Keratinocyte (primary cell): Measurements from ENCODE around the gene SDF4. TPM values are rescaled to one million over a fixed set of nuclear protein-coding genes. Genes with fewer than 3 reads are reported as not detected.

Experiments
- DNase-seq: peaks from one replicate; pipeline ENCODE4 v3.0.0-alpha.2; 2011; ENCODE audit warnings: low read depth, missing footprints, low spot score
- FAIRE-seq: peaks from 2 replicates; lab custom pipeline; 2011; peaks lifted over from hg19 to GRCh38; lab: Jason Lieb, UNC
- H2AFZ ChIP-seq: 2 replicates; pipeline ENCODE4 v1.6.0; 2012; ENCODE audit warnings: low read length, control low read depth, inconsistent platforms; ENCODE audit not compliant: control insufficient read depth
- H3K27ac ChIP-seq: 2 replicates; pipeline ENCODE4 v1.5.1; 2011; ENCODE audit warnings: low read length; ENCODE audit not compliant: control insufficient read depth, insufficient read depth
- H3K27me3 ChIP-seq: 3 replicates; pipeline ENCODE4 v1.6.0; 2011; ENCODE audit warnings: low read length; ENCODE audit not compliant: control insufficient read depth, insufficient read depth; ENCODE audit errors: extremely low read depth
- H3K36me3 ChIP-seq, 2 experiments: 2 replicates in 1 of 2; 3 replicates in 1 of 2; pipeline ENCODE4 v1.5.1; 2011; ENCODE audit warnings: low read length in 2 of 2, mild to moderate bottlenecking in 1 of 2; ENCODE audit not compliant: control insufficient read depth in 2 of 2, insufficient read depth in 2 of 2; ENCODE audit errors: extremely low read depth in 1 of 2
- H3K4me1 ChIP-seq: 3 replicates; pipeline ENCODE4 v1.5.1; 2011; ENCODE audit warnings: low read length; ENCODE audit not compliant: control insufficient read depth, insufficient read depth; ENCODE audit errors: extremely low read depth
- H3K4me2 ChIP-seq: 3 replicates; pipeline ENCODE4 v1.6.0; 2011; ENCODE audit warnings: low read depth, low read length; ENCODE audit not compliant: control insufficient read depth, insufficient read depth; ENCODE audit errors: extremely low read depth
- H3K4me3 ChIP-seq, 3 experiments: fragments of 200-600 bp in 1 of 3; sonication (generic) in 1 of 3; 2 replicates in 2 of 3; 3 replicates in 1 of 3; pipeline ENCODE4 v1.5.1; 2011 to 2016; ENCODE audit warnings: low read length in 3 of 3, mild to moderate bottlenecking in 3 of 3, control low read depth in 2 of 3, inconsistent platforms in 1 of 3, low read depth in 1 of 3, mixed read lengths in 1 of 3, mixed run types in 1 of 3, moderate library complexity in 1 of 3; ENCODE audit not compliant: control insufficient read depth in 2 of 3, insufficient read depth in 2 of 3; ENCODE audit errors: extremely low read depth in 1 of 3
- H3K79me2 ChIP-seq: 2 replicates; pipeline ENCODE4 v1.6.0; 2012; ENCODE audit warnings: low read length; ENCODE audit not compliant: control insufficient read depth, insufficient read depth
- H3K9ac ChIP-seq: 3 replicates; pipeline ENCODE4 v1.6.0; 2011; ENCODE audit warnings: low read length; ENCODE audit not compliant: control insufficient read depth, insufficient read depth; ENCODE audit errors: extremely low read depth
- H3K9me1 ChIP-seq: 3 replicates; pipeline ENCODE4 v1.6.0; 2011; ENCODE audit warnings: low read length; ENCODE audit not compliant: control insufficient read depth, insufficient read depth; ENCODE audit errors: extremely low read depth
- H3K9me3 ChIP-seq: 2 replicates; pipeline ENCODE4 v1.5.1; 2012; ENCODE audit warnings: low read depth, low read length; ENCODE audit not compliant: control insufficient read depth
- H4K20me1 ChIP-seq: 3 replicates; pipeline ENCODE4 v1.6.0; 2011; ENCODE audit warnings: low read length; ENCODE audit not compliant: control insufficient read depth, insufficient read depth; ENCODE audit errors: extremely low read depth
- EZH2 ChIP-seq: IDR thresholded peaks from one replicate; pipeline ENCODE4 v1.6.1; 2012; ENCODE audit warnings: inconsistent platforms, mild to moderate bottlenecking, low read length, moderate library complexity
- dilution Hi-C: fragments of 300-500 bp; cut with MboI; formaldehyde crosslinking; loops from one replicate; pipeline ENCODE4 v1.7.0; 2020; ENCODE audit warnings: low sequenced_read_pairs; ENCODE audit not compliant: extremely low pct_ligation_motif_present
- polyA plus RNA-seq, 5 experiments: library from polyadenylated mRNA; depleted of rRNA in 3 of 5; stranded (reverse) in 3 of 5; stranded (forward) in 1 of 5; unstranded in 1 of 5; fragments of >200 nt; gene quantifications; 1 replicate in 1 of 5; 2 replicates in 3 of 5; 3 replicates in 1 of 5; pipeline versions ENCODE4 v1.2.1 to v1.2.3, GENCODE V29; 2011 to 2012; ENCODE audit warnings: missing spikeins in 2 of 5, low read depth in 1 of 5, low replicate concordance in 1 of 5
- TF ChIP-seq, protein P1 (sequence below), 3 experiments: IDR thresholded peaks in 1 of 3; conservative IDR thresholded peaks in 1 of 3; optimal IDR thresholded peaks in 1 of 3; 2 replicates in 2 of 3; 3 replicates in 1 of 3; pipeline versions ENCODE3 to v1.5.1; 2011; ENCODE audit warnings: low read length in 3 of 3, mild to moderate bottlenecking in 3 of 3, moderate library complexity in 2 of 3, control low read depth in 1 of 3, inconsistent platforms in 1 of 3; ENCODE audit not compliant: insufficient read depth in 2 of 3; ENCODE audit errors: extremely low read depth in 1 of 3

The SDF4 gene
- polyA plus RNA-seq, 1 donor (not counting 4 experiments of a cell fraction or from before 2014, with no cell fraction given) = 66.3 TPM

DNA sequence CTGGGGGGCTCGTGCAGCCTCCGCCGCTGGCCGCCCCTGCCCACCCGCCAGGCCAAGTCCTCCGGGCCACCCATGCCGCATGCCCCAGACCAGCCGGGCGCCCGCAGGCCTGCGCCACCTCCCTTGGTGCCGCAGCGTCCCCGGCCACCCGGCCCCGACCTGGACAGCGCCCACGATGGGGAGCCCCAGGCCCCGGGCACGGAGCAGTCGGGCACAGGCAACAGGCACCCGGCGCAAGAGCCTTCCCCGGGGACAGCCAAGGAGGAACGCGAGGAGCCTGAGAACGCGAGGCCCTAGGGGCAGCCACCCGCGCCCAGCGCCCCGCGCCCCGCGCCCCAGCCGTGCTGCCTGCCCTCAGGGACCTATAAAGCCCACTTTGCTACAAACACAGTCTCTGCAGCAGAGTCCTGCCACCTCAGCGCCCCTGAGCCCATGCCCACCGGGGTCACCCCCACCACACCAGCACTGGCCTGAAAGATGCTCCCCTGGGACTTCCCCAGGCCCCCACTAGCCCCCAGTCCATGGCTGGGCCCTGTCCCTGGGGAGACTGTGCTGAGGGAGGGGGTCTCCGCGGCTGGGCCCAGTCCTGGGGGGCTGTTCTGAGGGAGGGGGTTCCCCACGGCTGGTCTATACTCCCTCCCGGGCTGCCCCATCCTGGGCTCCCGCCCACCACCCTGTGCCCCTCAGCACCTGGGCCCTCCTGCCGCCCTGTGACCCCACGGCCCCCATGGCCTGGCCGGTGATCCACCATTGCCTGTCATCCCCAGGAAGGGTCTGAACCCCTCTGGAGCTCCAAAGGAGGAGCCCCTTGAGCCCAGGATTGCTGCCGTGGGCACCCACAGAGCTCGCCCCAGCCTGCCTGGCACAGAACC is 34.0 kb downstream of the SDF4 start:
- Histone ChIP-seq H2AFZ (no peak overlapping the region), H3K27me3 (peaks cover 4% of the 10 kb centered on the region), H3K27ac (no peak overlapping the region), H3K79me2 (no peaks in the 10 kb centered on the region), H3K9me3 (no peaks in the 10 kb centered on the region), H3K4me2 (no peak overlapping the region), H3K9me1 (no peaks in the 10 kb centered on the region), H3K4me3 (no peak overlapping the region), H3K9ac (no peak overlapping the region), H3K4me1 (peaks cover 2% of the 10 kb centered on the region), H3K36me3 (no peaks in the 10 kb centered on the region), H4K20me1 (no peaks in the 10 kb centered on the region)
- TF ChIP-seq, protein P1, sequence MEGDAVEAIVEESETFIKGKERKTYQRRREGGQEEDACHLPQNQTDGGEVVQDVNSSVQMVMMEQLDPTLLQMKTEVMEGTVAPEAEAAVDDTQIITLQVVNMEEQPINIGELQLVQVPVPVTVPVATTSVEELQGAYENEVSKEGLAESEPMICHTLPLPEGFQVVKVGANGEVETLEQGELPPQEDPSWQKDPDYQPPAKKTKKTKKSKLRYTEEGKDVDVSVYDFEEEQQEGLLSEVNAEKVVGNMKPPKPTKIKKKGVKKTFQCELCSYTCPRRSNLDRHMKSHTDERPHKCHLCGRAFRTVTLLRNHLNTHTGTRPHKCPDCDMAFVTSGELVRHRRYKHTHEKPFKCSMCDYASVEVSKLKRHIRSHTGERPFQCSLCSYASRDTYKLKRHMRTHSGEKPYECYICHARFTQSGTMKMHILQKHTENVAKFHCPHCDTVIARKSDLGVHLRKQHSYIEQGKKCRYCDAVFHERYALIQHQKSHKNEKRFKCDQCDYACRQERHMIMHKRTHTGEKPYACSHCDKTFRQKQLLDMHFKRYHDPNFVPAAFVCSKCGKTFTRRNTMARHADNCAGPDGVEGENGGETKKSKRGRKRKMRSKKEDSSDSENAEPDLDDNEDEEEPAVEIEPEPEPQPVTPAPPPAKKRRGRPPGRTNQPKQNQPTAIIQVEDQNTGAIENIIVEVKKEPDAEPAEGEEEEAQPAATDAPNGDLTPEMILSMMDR (optimal IDR thresholded peaks at IDR 0.05 in 1 of 3, IDR thresholded peaks at IDR 0.05 in 1 of 3, conservative IDR thresholded peaks at IDR 0.05 in 1 of 3; ENCODE audit: extremely low read depth in 1 of 3, insufficient read depth in 2 of 3, low read length in 3 of 3) = no peak
- no peak for TF ChIP-seq EZH2
- FAIRE-seq (no peak), DNase-seq (no peak)
- dilution Hi-C loops = no loop called here

DNA sequence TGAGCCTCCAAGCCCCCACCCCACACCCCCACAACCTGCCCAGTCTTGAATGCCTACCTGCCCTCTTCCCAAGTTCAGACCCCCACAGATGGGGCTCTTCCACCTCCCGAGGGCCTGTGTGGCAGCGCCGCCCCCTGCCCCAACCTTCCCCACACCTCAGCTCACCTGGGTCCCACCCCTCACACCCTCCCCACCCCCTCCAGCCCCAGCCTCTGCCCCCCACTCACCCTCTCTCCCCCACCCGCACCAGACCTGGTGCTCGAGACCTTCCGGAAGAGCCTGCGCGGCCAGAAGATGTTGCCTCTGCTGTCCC is 34.7 kb downstream of the SDF4 start:
- H2AFZ ChIP-seq = no peak overlapping the region
- TF ChIP-seq, protein P1 (optimal IDR thresholded peaks at IDR 0.05 in 1 of 3, IDR thresholded peaks at IDR 0.05 in 1 of 3, conservative IDR thresholded peaks at IDR 0.05 in 1 of 3; ENCODE audit: extremely low read depth in 1 of 3, insufficient read depth in 2 of 3, low read length in 3 of 3) = no peak
- no peak for TF ChIP-seq EZH2
- H3K4me3 ChIP-seq = no peak overlapping the region
- H3K9me1 ChIP-seq = no peaks in the 10 kb centered on the region
- H3K27ac ChIP-seq = no peak overlapping the region
- H3K36me3 ChIP-seq = no peaks in the 10 kb centered on the region
- FAIRE-seq (no peak), DNase-seq (no peak)
- peaks cover 2% of the 10 kb centered on the region for H3K9me3 ChIP-seq
- H3K27me3 ChIP-seq = peaks cover 4% of the 10 kb centered on the region
- no peaks in the 10 kb centered on the region for H4K20me1 ChIP-seq
- no peak overlapping the region for H3K4me2 ChIP-seq
- no peaks in the 10 kb centered on the region for H3K79me2 ChIP-seq
- dilution Hi-C loops = no loop called here
- no peaks in the 10 kb centered on the region for H3K4me1 ChIP-seq
- no peak overlapping the region for H3K9ac ChIP-seq
